Thyroid gland (tissue), 4 donors: ENCODE measurements around the gene ITM2A. TPM values are rescaled to one million over a fixed set of nuclear protein-coding genes. Genes with fewer than 3 reads are reported as not detected.

Experiments used
- DNase-seq, 2 donors: peaks; one replicate each; pipeline ENCODE4 v3.0.0-alpha.2; 2019
- H3K27ac ChIP-seq, 3 donors: fragments of 200-600 bp; sonication (generic); 1 replicate in 2 of 3; 2 replicates in 1 of 3; pipeline ENCODE4 v1.5.1; 2016 to 2019; ENCODE audit warnings: mild to moderate bottlenecking in 1 of 3, moderate library complexity in 1 of 3
- H3K27me3 ChIP-seq: fragments of 200-600 bp; sonication (generic); one replicate; pipeline ENCODE4 v1.5.1; 2019
- H3K36me3 ChIP-seq, 2 donors: fragments of 200-600 bp; sonication (generic); one replicate each; pipeline ENCODE4 v1.5.1; 2016 to 2019
- H3K4me1 ChIP-seq, 2 donors: fragments of 200-600 bp; sonication (generic); one replicate each; pipeline ENCODE4 v1.5.1; 2017 to 2019
- H3K4me3 ChIP-seq, 3 donors: fragments of 200-600 bp; sonication (generic); replicated peaks in 1 of 3; 1 replicate in 2 of 3; 2 replicates in 1 of 3; pipeline ENCODE4 v1.5.1; 2016; ENCODE audit warnings: mild to moderate bottlenecking in 1 of 3
- H3K9me3 ChIP-seq: fragments of 200-600 bp; sonication (generic); one replicate; pipeline ENCODE4 v1.5.1; 2017
- CTCF ChIP-seq, 6 experiments: fragments of 200-600 bp in 3 of 6; fragments of 450-650 bp in 3 of 6; sonication (generic) in 3 of 6; IDR thresholded peaks; one replicate each; pipeline ENCODE4 v1.5.1; 2016 to 2019; ENCODE audit warnings: antibody characterized with exemption in 6 of 6, mild to moderate bottlenecking in 2 of 6, inconsistent platforms in 1 of 6, moderate library complexity in 1 of 6
- POLR2A ChIP-seq, 2 donors: fragments of 450-650 bp; IDR thresholded peaks; one replicate each; pipeline ENCODE4 v1.6.1; 2017; ENCODE audit warnings: antibody characterized with exemption in 2 of 2, mild to moderate bottlenecking in 2 of 2, moderate library complexity in 1 of 2
- WGBS, 2 donors: methylation state at CpG; one replicate each; pipeline ENCODE4 v1.1.5; 2017; 5-methylcytosine and 5-hydroxymethylcytosine counted together
- intact Hi-C: fragments of 100-400 bp; cut with DNase I; formaldehyde crosslinking; loops from one replicate; pipeline ENCODE4 v1.15.1; 2023
- total RNA-seq, 4 donors: library from RNA; depleted of rRNA; stranded (reverse); fragments of >200 nt; gene quantifications; one replicate each; pipeline ENCODE4 v1.2.3, GENCODE V29; 2016

The ITM2A gene
- total RNA-seq, 4 donors from 2014 or later = 53.9 to 91.0 (median 80.2) TPM

GRCh38 chrX:79409657-79410056, 42.5 kb upstream of the ITM2A start:
- Histone ChIP-seq H3K4me1 (no peaks in the 10 kb centered on the region), H3K27ac (no peak overlapping the region), H3K9me3 (no peaks in the 10 kb centered on the region), H3K27me3 (no peaks in the 10 kb centered on the region), H3K36me3 (no peaks in the 10 kb centered on the region), H3K4me3 (no peak overlapping the region)
- DNase-seq = no peak
- TF ChIP-seq POLR2A (IDR thresholded peaks at IDR 0.05) (no peak), CTCF (IDR thresholded peaks at IDR 0.05) (no peak)
- intact Hi-C loops = no loop called here

- DNase-seq = no peak
- Histone ChIP-seq H3K4me1 (no peaks in the 10 kb centered on the region), H3K4me3 (no peak overlapping the region), H3K27me3 (no peaks in the 10 kb centered on the region), H3K9me3 (no peaks in the 10 kb centered on the region), H3K27ac (no peak overlapping the region), H3K36me3 (no peaks in the 10 kb centered on the region)
- 91 to 93% methylated on average over 3 of the region's 3 CpGs for WGBS, 2 donors
- intact Hi-C loops = no loop called here
- TF ChIP-seq CTCF (IDR thresholded peaks at IDR 0.05) = no peak
- TF ChIP-seq POLR2A (IDR thresholded peaks at IDR 0.05) = no peak
These were observed 41.6 kb upstream of the ITM2A start for GRCh38 chrX:79408623-79409322.

- no peak for DNase-seq
- TF ChIP-seq CTCF (IDR thresholded peaks at IDR 0.05) (no peak), POLR2A (IDR thresholded peaks at IDR 0.05) (no peak)
- Histone ChIP-seq H3K9me3 (no peaks in the 10 kb centered on the region), H3K36me3 (no peaks in the 10 kb centered on the region), H3K4me1 (no peaks in the 10 kb centered on the region), H3K27ac (no peak overlapping the region), H3K27me3 (no peaks in the 10 kb centered on the region), H3K4me3 (no peak overlapping the region)
- intact Hi-C loops = no loop called here
- WGBS, 2 donors = 82 to 87% methylated on average over 4 of the region's 4 CpGs
These were observed 33.5 kb upstream of the ITM2A start for GRCh38 chrX:79400623-79401022.

- 82 to 93% methylated on average over 2 of the region's 2 CpGs for WGBS, 2 donors
- Histone ChIP-seq H3K4me1 (no peaks in the 10 kb centered on the region), H3K27ac (no peak overlapping the region), H3K36me3 (no peaks in the 10 kb centered on the region), H3K4me3 (no peak overlapping the region), H3K27me3 (no peaks in the 10 kb centered on the region), H3K9me3 (no peaks in the 10 kb centered on the region)
- intact Hi-C loops = no loop called here
- no peak for DNase-seq
- no peak for TF ChIP-seq CTCF (IDR thresholded peaks at IDR 0.05)
- no peak for TF ChIP-seq POLR2A (IDR thresholded peaks at IDR 0.05)
These were observed 8.2 kb upstream of the ITM2A start for GRCh38 chrX:79375340-79375739.

GRCh38 chrX:79371640-79372039, 4.5 kb upstream of the ITM2A start:
- no peaks in the 10 kb centered on the region for H3K36me3 ChIP-seq
- no peak overlapping the region for H3K27ac ChIP-seq
- H3K9me3 ChIP-seq = no peaks in the 10 kb centered on the region
- TF ChIP-seq POLR2A (IDR thresholded peaks at IDR 0.05) = no peak
- no peak for TF ChIP-seq CTCF (IDR thresholded peaks at IDR 0.05)
- no peak for DNase-seq
- intact Hi-C loops = no loop called here
- WGBS, 2 donors = 100% methylated on average over 1 of the region's 1 CpG
- no peaks in the 10 kb centered on the region for H3K27me3 ChIP-seq
- no peaks in the 10 kb centered on the region for H3K4me1 ChIP-seq
- no peak overlapping the region for H3K4me3 ChIP-seq
